Body of pancreas (tissue), 4 donors: Measurements from ENCODE around the gene HOXB3. TPM values are rescaled to one million over a fixed set of nuclear protein-coding genes. Genes with fewer than 3 reads are reported as not detected.

Experiments
- ATAC-seq: fragments of 150-250 bp; one replicate; pipeline ENCODE4 v1.9.1; 2016
- DNase-seq, 4 donors: peaks; one replicate each; pipeline ENCODE4 v3.0.0-alpha.2; 2019
- H3K27ac ChIP-seq, 4 donors: fragments of 200-600 bp; sonication (generic); 1 replicate in 3 of 4; 2 replicates in 1 of 4; pipeline versions ENCODE4 v1.5.1 to v1.6.1; 2016 to 2019; ENCODE audit warnings: mild to moderate bottlenecking in 1 of 4, mixed read lengths in 1 of 4, moderate library complexity in 1 of 4
- H3K27me3 ChIP-seq, 2 donors: fragments of 200-600 bp; sonication (generic); one replicate each; pipeline ENCODE4 v1.6.0; 2016; ENCODE audit warnings: mild to moderate bottlenecking in 1 of 2
- H3K36me3 ChIP-seq, 2 donors: fragments of 200-600 bp; sonication (generic); replicated peaks in 1 of 2; 2 replicates each; pipeline ENCODE4 v1.5.1; 2016; ENCODE audit warnings: low read depth in 2 of 2; ENCODE audit not compliant: insufficient read depth in 1 of 2
- H3K4me1 ChIP-seq: fragments of 200-600 bp; sonication (generic); one replicate; pipeline ENCODE4 v1.6.0; 2016
- H3K4me3 ChIP-seq, 2 donors: fragments of 200-600 bp; sonication (generic); 1 replicate in 1 of 2; 2 replicates in 1 of 2; pipeline ENCODE4 v1.5.1; 2016 to 2019
- H3K9me3 ChIP-seq, 3 donors: fragments of 200-600 bp; sonication (generic); 1 replicate in 2 of 3; 2 replicates in 1 of 3; pipeline ENCODE4 v1.5.1; 2016
- CTCF ChIP-seq, 7 experiments: fragments of 450-650 bp in 4 of 7; fragments of 200-600 bp in 3 of 7; sonication (generic) in 3 of 7; IDR thresholded peaks; one replicate each; pipeline ENCODE4 v1.5.1; 2016 to 2019; ENCODE audit warnings: antibody characterized with exemption in 7 of 7
- POLR2A ChIP-seq, 3 donors: fragments of 450-650 bp; IDR thresholded peaks; one replicate each; pipeline ENCODE4 v1.6.1; 2016; ENCODE audit warnings: antibody characterized with exemption in 3 of 3, mild to moderate bottlenecking in 2 of 3
- WGBS, 2 donors: methylation state at CpG; one replicate each; pipeline ENCODE4 v1.1.5; 2017; 5-methylcytosine and 5-hydroxymethylcytosine counted together
- intact Hi-C: fragments of 100-400 bp; cut with DNase I; formaldehyde crosslinking; loops from one replicate; pipeline ENCODE4 v1.15.1; 2023
- total RNA-seq, 2 donors: library from RNA; depleted of rRNA; stranded (reverse); fragments of >200 nt; gene quantifications; one replicate each; pipeline ENCODE4 v1.1.0, GENCODE V29; 2016

HOXB3 gene
- total RNA-seq, 2 donors from 2014 or later = 2.9 TPM; not detected in 1

GRCh38 chr17:48542114-48542656, 47.9 kb downstream of the HOXB3 start:
- TF ChIP-seq CTCF (IDR thresholded peaks at IDR 0.05) = no peak
- peak in 1 of 3 donors; percentile 4 for TF ChIP-seq POLR2A (IDR thresholded peaks at IDR 0.05)
- ATAC-seq (peak; percentile 8), DNase-seq (no peak)
- Histone ChIP-seq H3K4me3 (no peak overlapping the region), H3K36me3 (no peaks in the 10 kb centered on the region), H3K27ac (peak overlapping the region in 3 of 4 donors; percentile 45 to 67 (median 48)), H3K4me1 (peaks cover 18% of the 10 kb centered on the region), H3K9me3 (no peaks in the 10 kb centered on the region), H3K27me3 (peaks cover 0 to 24% of the 10 kb centered on the region in 2 donors)
- intact Hi-C loops = no loop called here
- WGBS, 2 donors = 20 to 21% methylated on average over 27 of the region's 27 CpGs

- DNase-seq = no peak
- 7 to 8% methylated on average over 26 to 32 of the region's 36 CpGs for WGBS, 2 donors
Measured at GRCh38 chr17:48541577-48542113, 48.4 kb downstream of the HOXB3 start.

GRCh38 chr17:48541036-48541576, 48.9 kb downstream of the HOXB3 start:
- peaks cover 18% of the 10 kb centered on the region for H3K4me1 ChIP-seq
- H3K4me3 ChIP-seq = no peak overlapping the region
- TF ChIP-seq POLR2A (IDR thresholded peaks at IDR 0.05) = no peak
- no peak for TF ChIP-seq CTCF (IDR thresholded peaks at IDR 0.05)
- peaks cover 0 to 24% of the 10 kb centered on the region in 2 donors for H3K27me3 ChIP-seq
- H3K36me3 ChIP-seq = no peaks in the 10 kb centered on the region
- peak overlapping the region; percentile 8 to 67 (median 46) for H3K27ac ChIP-seq
- ATAC-seq (no peak), DNase-seq (no peak)
- WGBS, 2 donors = 36 to 37% methylated on average over 12 of the region's 12 CpGs
- intact Hi-C loops = no loop called here
- H3K9me3 ChIP-seq = no peaks in the 10 kb centered on the region

More at GRCh38 chr17:48541577-48542113, 48.4 kb downstream of the HOXB3 start:
- peak overlapping the region; percentile 8 to 67 (median 46) for H3K27ac ChIP-seq
- peaks cover 0 to 24% of the 10 kb centered on the region in 2 donors for H3K27me3 ChIP-seq
- H3K9me3 ChIP-seq = no peaks in the 10 kb centered on the region
- TF ChIP-seq POLR2A (IDR thresholded peaks at IDR 0.05) (peak in 1 of 3 donors; percentile 10), CTCF (IDR thresholded peaks at IDR 0.05) (no peak)
- intact Hi-C loops = no loop called here
- H3K4me1 ChIP-seq = peaks cover 18% of the 10 kb centered on the region
- H3K36me3 ChIP-seq = no peaks in the 10 kb centered on the region
- ATAC-seq = peak; percentile 34
- no peak overlapping the region for H3K4me3 ChIP-seq

- no peak for DNase-seq
- TF ChIP-seq CTCF (IDR thresholded peaks at IDR 0.05) (no peak), POLR2A (IDR thresholded peaks at IDR 0.05) (no peak)
- Histone ChIP-seq H3K27me3 (peaks cover 0 to 24% of the 10 kb centered on the region in 2 donors), H3K4me1 (peaks cover 18% of the 10 kb centered on the region), H3K9me3 (no peaks in the 10 kb centered on the region), H3K4me3 (no peak overlapping the region), H3K36me3 (no peaks in the 10 kb centered on the region), H3K27ac (no peak overlapping the region)
- 91 to 100% methylated on average over 1 of the region's 1 CpG for WGBS, 2 donors
- intact Hi-C loops = no loop called here
- no peak for ATAC-seq
Measured at GRCh38 chr17:48540213-48540612, 49.8 kb downstream of the HOXB3 start.
